Activated T-cell treated with anti-CD3 and anti-CD28 coated beads, Interleukin-2, amount 50 U/mL, for 4 hours (primary cell): ENCODE data around the gene NTRK3. TPM values are rescaled to one million over a fixed set of nuclear protein-coding genes. Genes with fewer than 3 reads are reported as not detected.
"Not testable (repeated sequence)": the region's sequence is repeated elsewhere in the genome, so short reads cannot be mapped to it uniquely, and the experiment has no call there.

Experiments used
- ATAC-seq, 2 donors: fragments of 200-7000 bp; cut with Tn5 transposase; one replicate each; pipeline ENCODE4 v1.10.0; 2021
- DNase-seq: peaks from one replicate; pipeline ENCODE4 v3.0.0-alpha.2; 2020
- H3K27me3 Mint-ChIP-seq: one replicate; pipeline ENCODE4 v1.8.0; 2021; ENCODE audit warnings: low read depth, mixed read lengths
- H3K36me3 Mint-ChIP-seq: one replicate; pipeline ENCODE4 v1.8.0; 2022; ENCODE audit warnings: mixed read lengths; ENCODE audit not compliant: insufficient read depth
- H3K4me1 Mint-ChIP-seq: one replicate; pipeline ENCODE4 v1.8.0; 2021; ENCODE audit warnings: low read depth, mixed read lengths
- H3K4me3 Mint-ChIP-seq: one replicate; pipeline ENCODE4 v1.8.0; 2021; ENCODE audit warnings: mild to moderate bottlenecking, moderate library complexity, mixed read lengths
- H3K9me3 Mint-ChIP-seq: one replicate; pipeline ENCODE4 v1.8.0; 2021; ENCODE audit warnings: mixed read lengths
- total RNA-seq, 3 donors: library from RNA; stranded (reverse); gene quantifications; one replicate each; pipeline ENCODE4 v1.2.1, GENCODE V29; 2021

Gene NTRK3
- total RNA-seq, 3 donors from 2014 or later, result 0.18 to 1.7 TPM; not detected in 1

GRCh38 chr15:88066636-88067330 lies 189.8 kb downstream of the NTRK3 start:
- no peaks in the 10 kb centered on the region for H3K9me3 Mint-ChIP-seq
- H3K36me3 Mint-ChIP-seq, result no peaks in the 10 kb centered on the region
- no peak for DNase-seq
- H3K27me3 Mint-ChIP-seq, result no peaks in the 10 kb centered on the region
- no peaks in the 10 kb centered on the region for H3K4me1 Mint-ChIP-seq
- ATAC-seq, result no peak
- H3K4me3 Mint-ChIP-seq, result no peak overlapping the region

- no peak for ATAC-seq
- H3K4me3 Mint-ChIP-seq, result no peak overlapping the region
- H3K9me3 Mint-ChIP-seq, result no peaks in the 10 kb centered on the region
- no peak for DNase-seq
- H3K27me3 Mint-ChIP-seq, result no peaks in the 10 kb centered on the region
- no peaks in the 10 kb centered on the region for H3K4me1 Mint-ChIP-seq
- no peaks in the 10 kb centered on the region for H3K36me3 Mint-ChIP-seq
Measured at GRCh38 chr15:88061452-88061851, 195.1 kb downstream of the NTRK3 start.

- H3K4me1 Mint-ChIP-seq, result no peaks in the 10 kb centered on the region
Measured at GRCh38 chr15:88060383-88060782, 196.2 kb downstream of the NTRK3 start.

GRCh38 chr15:88057836-88058235 lies 198.7 kb downstream of the NTRK3 start:
- H3K27me3 Mint-ChIP-seq, result no peaks in the 10 kb centered on the region
- ATAC-seq (no peak), DNase-seq (no peak)
- H3K36me3 Mint-ChIP-seq, result no peaks in the 10 kb centered on the region
- no peaks in the 10 kb centered on the region for H3K4me1 Mint-ChIP-seq
- no peaks in the 10 kb centered on the region for H3K9me3 Mint-ChIP-seq
- H3K4me3 Mint-ChIP-seq, result no peak overlapping the region

More at GRCh38 chr15:88060383-88060782, 196.2 kb downstream of the NTRK3 start:
- DNase-seq (no peak), ATAC-seq (no peak)
- H3K36me3 Mint-ChIP-seq, result no peaks in the 10 kb centered on the region
- no peaks in the 10 kb centered on the region for H3K9me3 Mint-ChIP-seq
- no peak overlapping the region for H3K4me3 Mint-ChIP-seq
- H3K27me3 Mint-ChIP-seq, result no peaks in the 10 kb centered on the region

- DNase-seq, result no peak
- no peak for ATAC-seq
- no peaks in the 10 kb centered on the region for H3K9me3 Mint-ChIP-seq
- no peaks in the 10 kb centered on the region for H3K4me1 Mint-ChIP-seq
- no peaks in the 10 kb centered on the region for H3K36me3 Mint-ChIP-seq
- H3K4me3 Mint-ChIP-seq, result no peak overlapping the region
- no peaks in the 10 kb centered on the region for H3K27me3 Mint-ChIP-seq
Measured at GRCh38 chr15:88049506-88049905, 207.0 kb downstream of the NTRK3 start.

GRCh38 chr15:88048755-88049154 lies 207.8 kb downstream of the NTRK3 start:
- ATAC-seq, result no peak
- Mint-ChIP-seq H3K9me3 (no peaks in the 10 kb centered on the region), H3K36me3 (no peaks in the 10 kb centered on the region), H3K4me1 (no peaks in the 10 kb centered on the region), H3K27me3 (no peaks in the 10 kb centered on the region), H3K4me3 (no peak overlapping the region)
- DNase-seq, result no peak

- DNase-seq (no peak), ATAC-seq (no peak)
- no peaks in the 10 kb centered on the region for H3K36me3 Mint-ChIP-seq
Measured at GRCh38 chr15:88048237-88048636, 208.3 kb downstream of the NTRK3 start.

GRCh38 chr15:88046576-88047129 lies 209.9 kb downstream of the NTRK3 start:
- Mint-ChIP-seq H3K27me3 (no peaks in the 10 kb centered on the region), H3K4me1 (no peaks in the 10 kb centered on the region), H3K36me3 (no peaks in the 10 kb centered on the region), H3K9me3 (no peaks in the 10 kb centered on the region), H3K4me3 (no peak overlapping the region)
- no peak for ATAC-seq
- no peak for DNase-seq

More at GRCh38 chr15:88048237-88048636, 208.3 kb downstream of the NTRK3 start:
- Mint-ChIP-seq H3K4me1 (no peaks in the 10 kb centered on the region), H3K27me3 (no peaks in the 10 kb centered on the region), H3K4me3 (no peak overlapping the region), H3K9me3 (no peaks in the 10 kb centered on the region)

- Mint-ChIP-seq H3K27me3 (no peaks in the 10 kb centered on the region), H3K9me3 (no peaks in the 10 kb centered on the region), H3K36me3 (no peaks in the 10 kb centered on the region), H3K4me1 (no peaks in the 10 kb centered on the region), H3K4me3 (no peak overlapping the region)
- DNase-seq, result no peak
- no peak for ATAC-seq
Measured at GRCh38 chr15:88043396-88043795, 213.1 kb downstream of the NTRK3 start.

- ATAC-seq, result no peak
- Mint-ChIP-seq H3K4me3 (no peak overlapping the region), H3K27me3 (peaks cover 4% of the 10 kb centered on the region), H3K36me3 (no peaks in the 10 kb centered on the region), H3K9me3 (no peaks in the 10 kb centered on the region), H3K4me1 (no peaks in the 10 kb centered on the region)
- DNase-seq, result no peak
Measured at GRCh38 chr15:88042047-88042446, 214.5 kb downstream of the NTRK3 start.

- H3K9me3 Mint-ChIP-seq, result no peaks in the 10 kb centered on the region
- H3K27me3 Mint-ChIP-seq, result peaks cover 9% of the 10 kb centered on the region
- ATAC-seq (no peak), DNase-seq (no peak)
- H3K4me3 Mint-ChIP-seq, result no peak overlapping the region
- H3K4me1 Mint-ChIP-seq, result no peaks in the 10 kb centered on the region
- no peaks in the 10 kb centered on the region for H3K36me3 Mint-ChIP-seq
Measured at GRCh38 chr15:88040516-88040915, 216.0 kb downstream of the NTRK3 start.

- Mint-ChIP-seq H3K36me3 (no peaks in the 10 kb centered on the region), H3K27me3 (peaks cover 9% of the 10 kb centered on the region), H3K9me3 (no peaks in the 10 kb centered on the region), H3K4me1 (no peaks in the 10 kb centered on the region), H3K4me3 (no peak overlapping the region)
- ATAC-seq (no peak), DNase-seq (no peak)
Measured at GRCh38 chr15:88038261-88038660, 218.3 kb downstream of the NTRK3 start.

GRCh38 chr15:88036154-88036839 lies 220.2 kb downstream of the NTRK3 start:
- ATAC-seq (no peak), DNase-seq (no peak)
- Mint-ChIP-seq H3K36me3 (no peaks in the 10 kb centered on the region), H3K4me1 (no peaks in the 10 kb centered on the region), H3K4me3 (no peak overlapping the region), H3K9me3 (no peaks in the 10 kb centered on the region), H3K27me3 (peaks cover 11% of the 10 kb centered on the region)

- Mint-ChIP-seq H3K27me3 (peaks cover 11% of the 10 kb centered on the region), H3K4me1 (no peaks in the 10 kb centered on the region), H3K36me3 (no peaks in the 10 kb centered on the region), H3K4me3 (no peak overlapping the region), H3K9me3 (no peaks in the 10 kb centered on the region)
- DNase-seq (no peak), ATAC-seq (no peak)
Measured at GRCh38 chr15:88035381-88035780, 221.2 kb downstream of the NTRK3 start.

- H3K4me1 Mint-ChIP-seq, ATAC-seq, H3K9me3 Mint-ChIP-seq, H3K36me3 Mint-ChIP-seq, DNase-seq, H3K4me3 Mint-ChIP-seq: not testable (repeated sequence)
- peaks cover 11% of the 10 kb centered on the region for H3K27me3 Mint-ChIP-seq
Measured at GRCh38 chr15:88033421-88033820, 223.1 kb downstream of the NTRK3 start.
